Loucy (cell line): ENCODE data around the gene GALNT18.

ENCODE experiments used
- H2AFZ ChIP-seq: fragments of 200-600 bp; sonication (generic); 2 replicates; pipeline ENCODE4 v1.6.0; 2016; ENCODE audit warnings: antibody characterized with exemption, mild to moderate bottlenecking, low read length, moderate library complexity
- H3F3A ChIP-seq: fragments of 200-600 bp; 2 replicates; pipeline ENCODE4 v1.6.0; 2016; ENCODE audit warnings: antibody characterized with exemption, low read depth, mild to moderate bottlenecking
- H3K27me3 ChIP-seq: fragments of 200-600 bp; sonication (generic); 2 replicates; pipeline ENCODE4 v1.6.1; 2014; ENCODE audit warnings: low read length, mild to moderate bottlenecking; ENCODE audit not compliant: insufficient read depth, poor library complexity, severe bottlenecking
- H3K36me3 ChIP-seq: fragments of 200-600 bp; sonication (generic); 2 replicates; pipeline ENCODE4 v1.6.1; 2016; ENCODE audit warnings: low read length; ENCODE audit not compliant: insufficient read depth
- H3K4me1 ChIP-seq: fragments of 200-600 bp; sonication (generic); 2 replicates; pipeline ENCODE4 v1.5.1; 2014; ENCODE audit warnings: low read length, mild to moderate bottlenecking; ENCODE audit not compliant: insufficient read depth, poor library complexity, severe bottlenecking
- H3K4me2 ChIP-seq: fragments of 200-600 bp; sonication (generic); 2 replicates; pipeline ENCODE4 v1.6.0; 2014; ENCODE audit warnings: antibody characterized with exemption, low read length, low read depth, mild to moderate bottlenecking; ENCODE audit not compliant: poor library complexity, severe bottlenecking
- H3K4me3 ChIP-seq: fragments of 200-600 bp; sonication (generic); 2 replicates; pipeline ENCODE4 v1.5.1; 2014; ENCODE audit warnings: low read length, mild to moderate bottlenecking, mixed read lengths; ENCODE audit not compliant: poor library complexity, severe bottlenecking
- H3K79me2 ChIP-seq: fragments of 200-600 bp; sonication (generic); 2 replicates; pipeline ENCODE4 v1.6.1; 2014; ENCODE audit warnings: low read length; ENCODE audit not compliant: insufficient read depth
- H3K9ac ChIP-seq: fragments of 200-600 bp; sonication (generic); 2 replicates; pipeline ENCODE4 v1.6.0; 2014; ENCODE audit warnings: mild to moderate bottlenecking, low read depth, low read length, moderate library complexity; ENCODE audit not compliant: poor library complexity, severe bottlenecking
- H3K9me2 ChIP-seq: fragments of 200-600 bp; sonication (generic); replicated peaks from 2 replicates; pipeline ENCODE4 v1.6.1; 2016; ENCODE audit warnings: low read depth, low read length, mixed read lengths
- H3K9me3 ChIP-seq: fragments of 200-600 bp; sonication (generic); 2 replicates; pipeline ENCODE4 v1.6.1; 2014; ENCODE audit warnings: mild to moderate bottlenecking, antibody characterized with exemption, low read length, low read depth; ENCODE audit not compliant: insufficient read depth
- H4K20me1 ChIP-seq: fragments of 200-600 bp; sonication (generic); 2 replicates; pipeline ENCODE4 v1.6.0; 2014; ENCODE audit warnings: antibody characterized with exemption, low read length, mild to moderate bottlenecking; ENCODE audit not compliant: insufficient read depth, poor library complexity, severe bottlenecking
- CTCF ChIP-seq: fragments of 200-600 bp; sonication (generic); conservative IDR thresholded peaks from 2 replicates; pipeline ENCODE4 v1.5.1; 2014; ENCODE audit warnings: mild to moderate bottlenecking, antibody characterized with exemption, low read length
- EZH2phosphoT487 ChIP-seq: fragments of 200-600 bp; IDR thresholded peaks from 2 replicates; pipeline ENCODE4 v1.6.1; 2018; ENCODE audit warnings: antibody characterized with exemption, mild to moderate bottlenecking, moderate library complexity, borderline replicate concordance

The GALNT18 gene

GRCh38 chr11:11419747-11420146 lies 202.1 kb downstream of the GALNT18 start:
- Histone ChIP-seq H3K79me2 (no peaks in the 10 kb centered on the region), H3K4me2 (no peak overlapping the region), H3K36me3 (no peaks in the 10 kb centered on the region), H3K4me1 (peaks cover 8% of the 10 kb centered on the region), H3F3A (no peaks in the 10 kb centered on the region), H3K9me3 (no peaks in the 10 kb centered on the region), H3K9ac (no peak overlapping the region), H2AFZ (no peak overlapping the region), H3K9me2 (no peaks in the 10 kb centered on the region), H3K27me3 (no peaks in the 10 kb centered on the region), H4K20me1 (no peaks in the 10 kb centered on the region), H3K4me3 (no peak overlapping the region)
- TF ChIP-seq CTCF, result no peak

GRCh38 chr11:11416917-11417316 lies 204.9 kb downstream of the GALNT18 start:
- no peak overlapping the region for H3K4me3 ChIP-seq
- H3F3A ChIP-seq, result no peaks in the 10 kb centered on the region
- peaks cover 8% of the 10 kb centered on the region for H3K4me1 ChIP-seq
- no peaks in the 10 kb centered on the region for H3K27me3 ChIP-seq
- H3K4me2 ChIP-seq, result peak overlapping the region; percentile 18
- no peak overlapping the region for H2AFZ ChIP-seq
- no peaks in the 10 kb centered on the region for H3K9me3 ChIP-seq
- H3K36me3 ChIP-seq, result no peaks in the 10 kb centered on the region
- no peaks in the 10 kb centered on the region for H4K20me1 ChIP-seq
- no peaks in the 10 kb centered on the region for H3K9me2 ChIP-seq
- no peaks in the 10 kb centered on the region for H3K79me2 ChIP-seq
- TF ChIP-seq CTCF (no peak), EZH2phosphoT487 (no peak)
- no peak overlapping the region for H3K9ac ChIP-seq

GRCh38 chr11:11416502-11416901 lies 205.3 kb downstream of the GALNT18 start:
- H3F3A ChIP-seq, result no peaks in the 10 kb centered on the region
- H2AFZ ChIP-seq, result no peak overlapping the region
- H3K9me3 ChIP-seq, result no peaks in the 10 kb centered on the region
- no peak overlapping the region for H3K9ac ChIP-seq
- no peaks in the 10 kb centered on the region for H3K79me2 ChIP-seq
- H3K9me2 ChIP-seq, result no peaks in the 10 kb centered on the region
- peak overlapping the region; percentile 18 for H3K4me2 ChIP-seq
- H3K27me3 ChIP-seq, result no peaks in the 10 kb centered on the region
- no peak for TF ChIP-seq EZH2phosphoT487
- TF ChIP-seq CTCF, result no peak
- peaks cover 8% of the 10 kb centered on the region for H3K4me1 ChIP-seq
- H3K4me3 ChIP-seq, result no peak overlapping the region
- no peaks in the 10 kb centered on the region for H4K20me1 ChIP-seq
- no peaks in the 10 kb centered on the region for H3K36me3 ChIP-seq
